Tibial nerve (tissue), 4 donors: ENCODE measurements around the gene MAPK4. TPM values are rescaled to one million over a fixed set of nuclear protein-coding genes. Genes with fewer than 3 reads are reported as not detected.

Experiments
- DNase-seq, 2 donors: peaks; one replicate each; pipeline ENCODE4 v3.0.0-alpha.2; 2019; ENCODE audit warnings: low spot score in 2 of 2
- H3K27ac ChIP-seq, 4 donors: fragments of 200-600 bp; sonication (generic) in 3 of 4; one replicate each; pipeline ENCODE4 v1.5.1; 2017 to 2019; ENCODE audit warnings: mild to moderate bottlenecking in 1 of 4
- H3K27me3 ChIP-seq, 2 donors: fragments of 200-600 bp; sonication (generic) in 1 of 2; one replicate each; pipeline versions ENCODE4 v1.5.1 to v1.6.0; 2017 to 2019
- H3K36me3 ChIP-seq, 3 donors: fragments of 200-600 bp; sonication (generic); one replicate each; pipeline ENCODE4 v1.5.1; 2018 to 2019
- H3K4me1 ChIP-seq, 4 donors: fragments of 200-600 bp; sonication (generic) in 3 of 4; one replicate each; pipeline ENCODE4 v1.5.1; 2017 to 2019
- H3K4me3 ChIP-seq, 4 donors: fragments of 200-600 bp; sonication (generic) in 3 of 4; one replicate each; pipeline ENCODE4 v1.5.1; 2017 to 2019; ENCODE audit warnings: mild to moderate bottlenecking in 1 of 4, moderate library complexity in 1 of 4
- H3K9me3 ChIP-seq, 4 donors: fragments of 200-600 bp; sonication (generic) in 3 of 4; one replicate each; pipeline ENCODE4 v1.5.1; 2017 to 2019
- EP300 ChIP-seq, 2 donors: sonication (generic); formaldehyde crosslinking; IDR thresholded peaks; one replicate each; pipeline ENCODE4 v1.6.1; 2017; ENCODE audit warnings: antibody characterized with exemption in 2 of 2, mild to moderate bottlenecking in 1 of 2
- POLR2A ChIP-seq, 2 donors: fragments of 450-650 bp; IDR thresholded peaks; one replicate each; pipeline ENCODE4 v1.6.1; 2017; ENCODE audit warnings: antibody characterized with exemption in 2 of 2, mild to moderate bottlenecking in 2 of 2, moderate library complexity in 2 of 2
- WGBS, 2 donors: methylation state at CpG; one replicate each; pipeline ENCODE4 v1.1.5; 2018; 5-methylcytosine and 5-hydroxymethylcytosine counted together
- total RNA-seq, 4 donors: library from RNA; depleted of rRNA; stranded (reverse); fragments of >200 nt; gene quantifications; one replicate each; pipeline ENCODE4 v1.1.0, GENCODE V29; 2016
- TF ChIP-seq, protein P1 (sequence below), 5 experiments: fragments of 200-600 bp in 3 of 5; fragments of 450-650 bp in 2 of 5; sonication (generic) in 3 of 5; IDR thresholded peaks; one replicate each; pipeline ENCODE4 v1.5.1; 2016 to 2019; ENCODE audit warnings: antibody characterized with exemption in 5 of 5, mild to moderate bottlenecking in 3 of 5, moderate library complexity in 2 of 5

The MAPK4 gene
- total RNA-seq, 4 donors from 2014 or later = 1.4 to 10.8 (median 2.3) TPM

DNA sequence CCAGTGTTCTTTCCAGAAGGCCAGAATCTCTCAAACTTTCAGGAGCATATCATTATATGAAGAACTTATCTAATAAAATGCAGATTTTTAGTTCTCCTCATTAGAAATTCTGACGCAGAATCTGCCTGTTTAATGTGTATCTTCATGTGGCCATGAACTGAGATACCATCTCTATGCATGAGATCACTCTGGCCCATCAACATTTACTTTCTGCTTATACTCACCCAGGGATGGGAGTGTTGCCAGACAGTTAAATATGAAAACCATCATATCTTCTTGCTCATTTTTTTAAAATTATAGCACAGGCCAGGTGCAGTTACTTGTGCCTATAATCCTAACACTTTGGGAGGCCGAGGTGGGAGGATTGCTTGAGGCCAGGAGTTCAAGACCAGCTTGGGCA lies 60.4 kb downstream of the MAPK4 start:
- Histone ChIP-seq H3K27ac (no peak overlapping the region), H3K4me3 (no peak overlapping the region), H3K4me1 (peaks cover 0 to 3% (median 0%) of the 10 kb centered on the region in 4 donors), H3K9me3 (no peaks in the 10 kb centered on the region), H3K27me3 (no peaks in the 10 kb centered on the region), H3K36me3 (no peaks in the 10 kb centered on the region)
- no peak for TF ChIP-seq EP300 (IDR thresholded peaks at IDR 0.05)
- TF ChIP-seq, protein P1, sequence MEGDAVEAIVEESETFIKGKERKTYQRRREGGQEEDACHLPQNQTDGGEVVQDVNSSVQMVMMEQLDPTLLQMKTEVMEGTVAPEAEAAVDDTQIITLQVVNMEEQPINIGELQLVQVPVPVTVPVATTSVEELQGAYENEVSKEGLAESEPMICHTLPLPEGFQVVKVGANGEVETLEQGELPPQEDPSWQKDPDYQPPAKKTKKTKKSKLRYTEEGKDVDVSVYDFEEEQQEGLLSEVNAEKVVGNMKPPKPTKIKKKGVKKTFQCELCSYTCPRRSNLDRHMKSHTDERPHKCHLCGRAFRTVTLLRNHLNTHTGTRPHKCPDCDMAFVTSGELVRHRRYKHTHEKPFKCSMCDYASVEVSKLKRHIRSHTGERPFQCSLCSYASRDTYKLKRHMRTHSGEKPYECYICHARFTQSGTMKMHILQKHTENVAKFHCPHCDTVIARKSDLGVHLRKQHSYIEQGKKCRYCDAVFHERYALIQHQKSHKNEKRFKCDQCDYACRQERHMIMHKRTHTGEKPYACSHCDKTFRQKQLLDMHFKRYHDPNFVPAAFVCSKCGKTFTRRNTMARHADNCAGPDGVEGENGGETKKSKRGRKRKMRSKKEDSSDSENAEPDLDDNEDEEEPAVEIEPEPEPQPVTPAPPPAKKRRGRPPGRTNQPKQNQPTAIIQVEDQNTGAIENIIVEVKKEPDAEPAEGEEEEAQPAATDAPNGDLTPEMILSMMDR (IDR thresholded peaks at IDR 0.05) = no peak
- no peak for TF ChIP-seq POLR2A (IDR thresholded peaks at IDR 0.05)
- WGBS, 2 donors = 90 to 93% methylated on average over 2 of the region's 2 CpGs
- no peak for DNase-seq

DNA sequence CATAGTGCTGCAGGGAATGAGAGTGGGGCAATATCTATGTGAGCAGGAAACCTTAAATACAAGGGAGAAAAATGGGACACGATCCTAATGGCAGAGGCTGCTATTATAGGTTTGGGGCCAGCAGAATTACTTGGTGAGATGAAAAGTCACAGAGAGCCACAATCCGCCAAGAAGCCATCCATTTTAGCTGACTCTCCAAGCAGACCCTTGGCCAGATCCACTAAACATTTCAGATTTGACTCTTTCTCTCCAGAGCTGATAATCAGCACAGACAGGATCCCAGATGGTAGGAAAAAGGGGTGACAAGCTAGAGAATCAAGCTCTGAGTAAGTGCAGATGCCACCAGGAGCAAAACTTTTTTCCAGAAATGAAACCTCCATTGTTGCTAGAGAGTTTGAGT lies 61.5 kb downstream of the MAPK4 start:
- Histone ChIP-seq H3K27ac (no peak overlapping the region), H3K4me1 (no peaks in the 10 kb centered on the region), H3K4me3 (no peak overlapping the region), H3K36me3 (no peaks in the 10 kb centered on the region), H3K9me3 (no peaks in the 10 kb centered on the region), H3K27me3 (no peaks in the 10 kb centered on the region)
- 60 to 78% methylated on average over 2 of the region's 2 CpGs for WGBS, 2 donors
- DNase-seq = no peak
- TF ChIP-seq, protein P1 (IDR thresholded peaks at IDR 0.05) = no peak
- TF ChIP-seq POLR2A (IDR thresholded peaks at IDR 0.05) = no peak
- no peak for TF ChIP-seq EP300 (IDR thresholded peaks at IDR 0.05)

- H3K27ac ChIP-seq = no peak overlapping the region
Observed at GRCh38 chr18:50622320-50622719, 62.4 kb downstream of the MAPK4 start.

GRCh38 chr18:50622865-50623393 lies 63.0 kb downstream of the MAPK4 start:
- no peak for DNase-seq
- H3K4me1 ChIP-seq = no peaks in the 10 kb centered on the region
- 46 to 57% methylated on average over 7 of the region's 7 CpGs for WGBS, 2 donors
- H3K9me3 ChIP-seq = no peaks in the 10 kb centered on the region
- TF ChIP-seq, protein P1 (IDR thresholded peaks at IDR 0.05) = no peak
- TF ChIP-seq EP300 (IDR thresholded peaks at IDR 0.05) (no peak), POLR2A (IDR thresholded peaks at IDR 0.05) (no peak)
- H3K36me3 ChIP-seq = no peaks in the 10 kb centered on the region
- no peaks in the 10 kb centered on the region for H3K27me3 ChIP-seq
- no peak overlapping the region for H3K4me3 ChIP-seq
- H3K27ac ChIP-seq = no peak overlapping the region

More at GRCh38 chr18:50622320-50622719, 62.4 kb downstream of the MAPK4 start:
- 86 to 90% methylated on average over 3 of the region's 3 CpGs for WGBS, 2 donors
- Histone ChIP-seq H3K36me3 (no peaks in the 10 kb centered on the region), H3K4me1 (no peaks in the 10 kb centered on the region), H3K27me3 (no peaks in the 10 kb centered on the region), H3K4me3 (no peak overlapping the region), H3K9me3 (no peaks in the 10 kb centered on the region)
- TF ChIP-seq, protein P1 (IDR thresholded peaks at IDR 0.05) = no peak
- no peak for DNase-seq

DNA sequence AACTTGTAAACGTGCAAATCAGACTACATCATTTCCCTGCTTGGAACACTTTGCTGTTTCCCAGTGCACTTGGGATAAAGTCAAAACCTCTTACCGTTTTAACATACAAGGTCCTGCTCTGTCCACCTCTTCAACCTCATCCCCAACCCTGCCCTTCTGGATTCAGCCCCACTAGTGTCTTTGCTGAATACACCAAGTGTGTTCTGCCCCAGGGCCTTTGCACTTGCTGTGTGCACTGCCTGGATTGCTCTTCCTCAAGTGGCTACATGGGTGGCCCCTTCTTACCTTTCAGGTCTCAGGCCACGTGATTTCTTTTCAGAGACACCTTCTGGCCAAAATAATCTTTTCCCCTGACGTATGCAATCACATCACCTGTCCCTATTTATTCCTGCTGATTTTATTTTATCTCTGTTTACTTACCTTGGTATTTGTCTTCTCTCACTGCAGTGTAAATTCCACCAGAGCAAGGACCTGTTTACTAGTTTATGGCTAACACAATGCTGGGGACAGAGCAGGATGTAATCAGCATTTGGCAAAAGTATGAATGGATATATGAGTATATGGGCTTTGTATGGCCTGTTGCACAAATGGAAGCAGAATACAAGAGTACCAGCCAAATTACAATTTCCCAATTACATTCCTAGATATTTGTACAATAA lies 63.9 kb downstream of the MAPK4 start:
- TF ChIP-seq POLR2A (IDR thresholded peaks at IDR 0.05) = no peak
- TF ChIP-seq, protein P1 (IDR thresholded peaks at IDR 0.05) = no peak
- TF ChIP-seq EP300 (IDR thresholded peaks at IDR 0.05) = no peak
- no peak overlapping the region for H3K27ac ChIP-seq
- H3K4me3 ChIP-seq = no peak overlapping the region
- 54 to 74% methylated on average over 4 of the region's 4 CpGs for WGBS, 2 donors
- no peaks in the 10 kb centered on the region for H3K4me1 ChIP-seq
- DNase-seq = no peak
- H3K9me3 ChIP-seq = no peaks in the 10 kb centered on the region
- H3K27me3 ChIP-seq = no peaks in the 10 kb centered on the region
- no peaks in the 10 kb centered on the region for H3K36me3 ChIP-seq
